CD4-positive, alpha-beta T cell treated with Interleukin-17A for 1 hour (primary cell): ENCODE measurements around the gene CDKN1A.
"Not testable (repeated sequence)": the region's sequence is repeated elsewhere in the genome, so short reads cannot be mapped to it uniquely, and the experiment has no call there.

Source experiments
- DNase-seq: peaks from one replicate; pipeline ENCODE4 v3.0.0-alpha.2; 2020

Gene CDKN1A

DNA sequence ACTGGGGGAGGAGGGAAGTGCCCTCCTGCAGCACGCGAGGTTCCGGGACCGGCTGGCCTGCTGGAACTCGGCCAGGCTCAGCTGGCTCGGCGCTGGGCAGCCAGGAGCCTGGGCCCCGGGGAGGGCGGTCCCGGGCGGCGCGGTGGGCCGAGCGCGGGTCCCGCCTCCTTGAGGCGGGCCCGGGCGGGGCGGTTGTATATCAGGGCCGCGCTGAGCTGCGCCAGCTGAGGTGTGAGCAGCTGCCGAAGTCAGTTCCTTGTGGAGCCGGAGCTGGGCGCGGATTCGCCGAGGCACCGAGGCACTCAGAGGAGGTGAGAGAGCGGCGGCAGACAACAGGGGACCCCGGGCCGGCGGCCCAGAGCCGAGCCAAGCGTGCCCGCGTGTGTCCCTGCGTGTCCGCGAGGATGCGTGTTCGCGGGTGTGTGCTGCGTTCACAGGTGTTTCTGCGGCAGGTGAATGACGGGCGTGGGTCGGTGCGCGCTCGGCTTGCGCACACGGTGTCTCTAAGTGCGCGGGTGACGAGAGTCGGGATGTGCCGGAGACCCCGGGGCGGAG, at the start of gene CDKN1A:
CDKN1A (plus strand) TSS at position 227 of the 555 bp plus-strand sequence. CDS start 5,388 bp downstream, outside the sequence.
- peak; percentile 85 for DNase-seq

- no peak for DNase-seq
Observed at GRCh38 chr6:36629784-36630183, 48.7 kb upstream of the CDKN1A start.

GRCh38 chr6:36631326-36632011, 47.0 kb upstream of the CDKN1A start:
- DNase-seq, result no peak

DNA sequence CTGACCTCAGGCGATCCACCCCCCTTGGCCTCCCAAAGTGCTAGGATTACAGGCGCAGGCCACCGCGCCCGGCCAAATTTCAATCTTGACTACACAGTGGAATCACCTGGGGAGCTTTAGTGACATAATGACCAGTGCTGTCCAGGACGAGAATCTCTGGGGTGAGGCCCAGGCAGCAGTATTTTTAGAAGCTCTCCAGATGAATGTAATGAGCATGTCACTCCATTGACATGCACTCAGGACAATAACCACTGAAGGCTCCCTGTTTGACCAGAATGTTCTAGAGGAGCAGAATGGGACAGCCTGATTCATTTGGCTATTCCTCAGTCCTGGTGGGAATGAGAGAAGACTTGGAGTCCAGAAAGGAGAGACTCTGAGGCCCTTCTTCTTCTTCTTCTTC, 45.1 kb upstream of the CDKN1A start:
- no peak for DNase-seq

DNA sequence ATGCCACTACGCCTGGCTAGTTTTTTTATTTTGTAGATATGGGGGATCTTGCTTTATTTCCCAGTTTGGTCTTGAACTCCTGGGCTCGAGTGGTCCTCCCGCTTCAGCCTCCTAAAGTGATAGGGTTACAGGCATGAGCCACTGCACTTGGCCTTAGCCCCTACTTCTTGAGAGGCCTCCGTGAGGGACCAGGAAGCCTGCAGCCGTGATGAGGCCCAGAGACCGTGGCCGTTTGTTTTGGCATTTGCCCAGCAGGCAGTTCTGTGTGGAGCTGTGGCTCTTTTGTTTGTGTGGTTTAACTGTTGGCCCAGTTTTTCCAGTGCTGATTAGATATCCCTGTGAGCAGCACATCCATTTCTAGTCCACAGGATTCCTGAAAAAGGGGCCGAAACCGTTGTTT, 44.6 kb upstream of the CDKN1A start:
- DNase-seq, result no peak

- DNase-seq, result no peak
Observed at GRCh38 chr6:36634317-36635108, 44.0 kb upstream of the CDKN1A start.

DNA sequence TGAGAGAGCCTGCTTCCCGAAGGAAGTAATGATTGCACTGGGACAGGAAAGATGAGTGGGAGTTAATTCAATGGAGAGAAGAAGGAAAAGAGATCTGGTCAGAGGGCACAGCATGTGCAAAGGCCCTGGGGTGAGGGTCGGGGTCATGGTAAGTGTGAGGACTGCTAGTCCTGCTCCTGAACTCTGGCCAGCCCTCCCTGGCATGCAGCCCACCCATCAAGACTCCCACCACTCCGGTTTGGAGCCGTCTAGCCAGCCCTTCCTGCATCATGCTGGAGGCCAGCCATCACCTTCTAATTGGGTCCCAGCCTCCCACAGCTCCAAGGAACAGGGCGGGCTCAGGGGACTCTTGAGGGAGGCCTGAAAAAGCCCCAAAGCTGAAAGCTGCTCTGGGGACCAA, 42.2 kb upstream of the CDKN1A start:
- no peak for DNase-seq

GRCh38 chr6:36636687-36637418, 41.7 kb upstream of the CDKN1A start:
- DNase-seq, result no peak

- no peak for DNase-seq
Observed at GRCh38 chr6:36638579-36638978, 39.9 kb upstream of the CDKN1A start.

DNA sequence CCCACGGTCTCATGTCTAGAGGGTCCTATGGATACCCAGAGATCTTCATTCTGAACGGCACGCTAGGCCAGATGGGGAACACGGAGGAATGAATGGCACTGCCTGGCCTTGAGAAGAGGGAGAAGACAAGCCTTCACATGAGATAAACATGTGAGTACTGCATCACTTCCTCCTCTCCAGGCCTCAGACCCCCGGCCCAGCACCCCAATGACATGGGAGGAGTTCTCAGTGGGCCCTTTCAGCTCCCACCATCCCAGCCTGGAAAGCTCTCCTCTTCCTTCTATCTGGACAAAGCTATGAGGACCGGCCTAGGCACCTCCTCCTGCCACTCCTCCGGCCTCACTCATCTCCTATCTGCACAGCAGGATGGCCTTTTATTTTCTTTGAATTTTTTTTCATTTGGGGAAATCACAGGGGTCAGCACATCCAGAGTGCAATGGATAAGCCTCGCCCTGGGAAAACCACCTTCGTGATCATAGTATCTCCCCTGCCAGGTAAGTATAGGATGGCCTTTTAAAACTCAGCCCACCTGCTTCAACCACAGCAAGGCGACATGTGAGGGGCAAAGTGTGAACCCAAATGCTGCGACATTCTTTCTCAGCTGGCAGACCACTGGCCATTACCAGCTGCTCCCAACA, 39.2 kb upstream of the CDKN1A start:
- no peak for DNase-seq

DNA sequence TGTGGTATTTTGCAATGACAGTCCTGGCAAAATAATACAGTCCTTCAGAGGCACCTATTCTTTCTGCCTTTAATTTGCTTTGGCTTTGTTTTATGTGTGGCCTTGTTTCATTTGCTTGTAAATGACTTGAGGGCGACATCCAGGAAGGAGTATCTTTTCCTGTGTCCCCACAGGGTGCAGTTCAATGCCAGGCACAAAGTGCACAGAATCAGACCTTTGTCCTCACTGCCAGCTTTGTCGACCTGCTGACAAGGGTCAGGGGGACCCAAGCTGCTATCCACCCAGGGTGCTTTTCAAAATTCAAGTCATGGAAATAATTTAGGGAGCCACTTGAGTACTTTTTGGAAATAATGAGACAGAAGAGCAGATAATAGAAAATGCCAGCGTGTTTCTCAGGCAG, 37.0 kb upstream of the CDKN1A start:
- no peak for DNase-seq

DNA sequence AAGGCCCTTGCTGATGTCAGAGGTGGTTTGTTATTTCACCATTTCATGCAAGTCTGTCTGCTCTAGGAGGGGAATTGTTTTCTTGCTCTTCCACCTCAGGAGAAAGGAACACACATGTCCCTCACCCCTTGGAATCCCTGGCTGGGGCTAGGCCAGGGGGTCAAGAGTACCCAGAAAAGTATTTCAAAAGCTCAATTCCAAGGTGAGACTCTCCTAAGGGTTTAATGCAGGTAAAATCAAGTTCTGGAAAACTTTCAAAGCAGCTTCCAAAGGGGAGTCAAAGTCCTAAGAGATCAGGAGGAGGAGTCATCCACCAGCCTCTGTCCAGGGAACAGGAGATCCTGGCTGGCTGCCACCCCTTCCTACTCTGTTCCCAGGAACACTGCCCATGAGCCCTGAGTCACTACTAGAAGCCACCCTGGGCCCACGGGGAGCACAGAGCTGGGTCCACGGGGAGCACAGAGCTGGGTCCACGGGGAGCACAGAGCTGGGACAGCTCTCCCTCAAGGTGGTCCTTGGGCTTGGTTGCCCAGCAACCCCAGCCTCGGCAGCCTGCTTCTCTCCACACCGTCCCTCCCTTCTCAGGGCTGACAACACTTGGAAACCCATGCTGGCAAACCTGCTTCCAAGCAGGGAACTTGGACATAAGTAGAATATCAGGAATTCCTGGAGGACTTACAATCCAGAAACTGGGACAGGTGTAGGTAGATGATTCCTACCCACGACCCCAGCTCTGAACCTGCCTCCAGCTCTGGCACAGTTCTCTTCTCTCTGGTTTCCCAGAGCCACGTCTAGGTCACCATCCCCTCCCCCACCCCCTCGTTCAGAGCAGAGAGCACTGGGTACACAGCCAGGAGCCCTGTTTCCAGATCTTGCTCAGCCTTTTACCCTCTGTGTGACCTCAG, 35.3 kb upstream of the CDKN1A start:
- no peak for DNase-seq

DNA sequence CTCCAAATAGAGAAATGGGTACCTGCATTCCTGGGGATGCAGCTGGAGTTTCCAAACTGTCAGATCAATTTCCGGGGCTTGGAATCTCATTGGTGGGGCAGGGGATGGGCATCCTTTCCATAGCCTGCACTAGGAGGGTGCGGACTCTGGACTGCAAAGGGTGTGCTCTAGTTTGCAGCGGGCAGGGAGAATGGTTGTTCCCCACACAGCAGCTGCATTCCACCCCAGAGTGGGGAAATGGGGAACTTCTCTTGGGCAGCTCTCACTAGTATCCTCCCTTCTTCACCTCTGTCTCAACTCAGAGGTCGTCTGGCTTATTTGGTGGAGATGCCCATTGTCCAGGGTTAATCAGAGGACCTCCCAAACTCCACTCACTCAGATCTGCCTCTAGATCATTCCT, 34.5 kb upstream of the CDKN1A start:
- DNase-seq, result no peak

DNA sequence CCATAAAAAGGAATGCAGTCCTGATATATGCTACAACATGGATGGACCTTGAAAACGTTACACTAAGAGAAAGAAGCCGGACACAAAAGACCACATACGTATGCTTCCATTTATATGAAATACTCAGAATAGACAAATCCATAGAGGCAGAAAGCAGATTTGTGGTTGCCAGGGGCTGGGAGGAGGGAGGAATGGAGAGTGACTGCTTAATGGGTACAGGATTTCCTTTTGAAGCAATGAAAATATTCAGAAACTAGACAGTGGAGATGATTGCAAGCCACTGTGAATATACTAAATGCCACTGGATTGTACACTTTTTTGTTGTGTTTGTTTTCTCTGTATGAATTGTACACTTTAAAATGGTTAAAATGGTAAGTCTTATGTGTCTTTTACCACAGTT, 29.4 kb upstream of the CDKN1A start:
- no peak for DNase-seq

DNA sequence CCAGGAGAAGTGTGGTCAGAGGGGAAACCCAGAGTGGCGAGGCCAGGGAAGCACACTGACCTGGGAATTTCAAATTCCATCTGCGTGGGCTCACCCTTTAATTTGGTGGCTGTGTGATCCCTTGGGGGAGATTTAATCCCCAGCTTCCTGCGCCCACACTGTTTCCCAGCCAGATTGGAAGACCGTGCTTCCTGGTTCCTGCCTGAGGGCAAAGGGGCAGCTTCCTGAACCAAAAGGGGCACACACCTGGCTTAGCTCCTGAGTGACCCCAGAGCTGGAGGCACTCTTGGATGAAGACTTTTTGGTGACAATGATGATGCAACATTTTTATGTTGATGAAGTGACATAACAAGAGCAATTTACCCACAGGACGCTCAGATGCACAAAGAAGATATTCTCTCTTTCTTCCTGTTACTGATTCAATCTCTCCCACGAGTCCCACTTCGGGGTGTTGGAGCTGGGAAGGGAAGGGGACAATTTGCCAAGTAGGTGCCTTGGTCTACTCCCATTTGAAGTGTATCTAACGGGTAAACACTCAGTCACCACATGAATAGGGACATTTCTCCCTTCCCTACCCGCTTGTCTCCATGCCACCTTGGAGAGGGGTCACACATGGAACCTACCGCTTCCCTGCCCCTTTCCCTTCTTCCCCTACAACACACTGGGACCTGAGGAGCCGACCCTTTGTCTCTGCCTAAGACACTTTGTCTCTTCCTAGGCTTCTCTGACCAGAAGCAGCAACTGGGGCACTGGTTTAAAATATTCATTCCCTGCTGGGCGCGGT, 28.6 kb upstream of the CDKN1A start:
- DNase-seq, result no peak

DNA sequence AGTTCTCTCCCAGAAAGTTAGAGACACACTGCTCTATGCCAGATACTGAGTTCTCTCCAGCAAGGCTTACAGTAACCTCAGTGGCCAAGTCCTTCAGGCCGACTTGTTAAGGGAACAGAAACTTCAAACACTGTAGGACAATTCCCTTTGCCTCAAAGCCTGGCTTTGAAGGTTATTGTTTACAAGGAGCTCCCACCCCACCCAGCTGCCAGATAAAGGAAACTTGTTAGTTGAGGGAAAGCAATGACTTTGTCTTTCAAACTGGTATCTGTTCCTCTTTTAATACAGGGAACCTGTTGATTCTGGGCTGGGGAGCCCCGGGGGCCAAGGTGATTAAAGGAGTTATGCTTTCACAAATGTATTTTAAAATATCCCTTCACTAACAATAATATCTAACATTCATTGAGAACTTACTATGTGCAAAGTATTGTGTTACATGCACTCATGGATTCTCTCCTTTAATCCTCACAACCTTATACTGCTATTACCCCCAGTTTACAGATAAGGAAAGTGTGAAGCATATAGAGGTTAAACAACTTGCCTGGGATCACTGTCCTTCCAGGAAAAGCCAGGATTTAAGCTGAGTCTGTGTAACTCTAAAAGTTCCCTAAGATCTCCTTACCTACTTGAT, 27.6 kb upstream of the CDKN1A start:
- DNase-seq, result peak; percentile 11

DNA sequence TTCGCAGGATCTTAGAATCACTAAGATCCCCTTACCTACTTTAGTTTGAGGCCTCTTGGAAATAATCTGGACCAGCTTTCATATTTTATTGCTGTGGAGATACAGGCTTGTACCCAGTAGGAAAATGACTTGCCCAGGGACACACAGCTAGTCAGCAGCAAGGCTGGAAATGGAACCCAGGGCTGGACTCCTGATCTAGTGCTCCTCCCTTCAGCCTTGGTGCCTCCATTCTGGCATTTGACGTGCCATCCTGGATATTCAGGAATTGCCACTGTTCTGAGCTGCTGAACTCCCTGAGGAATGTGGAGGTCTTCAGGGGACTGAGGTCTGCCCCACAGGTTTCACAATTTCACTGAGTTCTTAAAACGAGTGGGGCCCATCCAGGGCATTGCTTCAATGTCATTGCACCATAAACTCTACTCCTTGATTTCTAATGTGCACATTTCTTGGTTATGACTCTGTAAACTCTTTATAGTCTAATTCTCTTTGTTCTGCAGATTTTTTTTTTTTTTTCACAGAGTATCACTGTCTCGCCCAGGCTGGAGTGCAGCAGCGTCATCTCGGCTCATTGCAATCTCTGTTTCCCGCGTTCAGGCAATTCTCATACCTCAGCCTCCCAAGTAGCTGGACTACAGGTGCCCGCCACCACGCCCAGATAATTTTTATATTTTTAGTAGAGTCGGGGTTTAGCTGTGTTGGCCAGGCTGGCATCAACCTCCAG, 26.7 kb upstream of the CDKN1A start:
- no peak for DNase-seq

DNA sequence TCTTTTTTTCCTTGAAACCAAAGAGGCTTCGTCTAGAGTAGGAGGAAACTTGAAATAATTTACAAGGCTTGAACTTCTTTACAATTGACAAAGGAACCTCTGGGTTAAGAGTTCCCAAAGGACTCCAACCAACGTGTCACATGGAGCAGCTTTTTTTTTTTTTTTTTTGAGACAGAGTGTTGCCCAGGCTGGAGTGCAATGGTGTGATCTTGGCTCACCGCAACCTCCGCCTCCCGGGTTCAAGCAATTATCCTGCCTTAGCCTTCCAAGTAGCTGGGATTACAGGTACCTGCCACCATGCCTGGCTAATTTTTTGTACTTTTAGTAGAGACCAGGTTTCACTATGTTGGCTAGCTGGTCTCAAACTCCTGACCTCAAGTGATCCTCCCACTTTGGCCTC, 24.0 kb upstream of the CDKN1A start:
- not testable (repeated sequence) for DNase-seq

GRCh38 chr6:36655085-36655724, 23.3 kb upstream of the CDKN1A start:
- DNase-seq, result no peak
